ENCODE measurements around the gene F2R.
"Not testable (repeated sequence)": the region's sequence is repeated elsewhere in the genome, so short reads cannot be mapped to it uniquely, and the experiment has no call there.

Gene F2R

GRCh38 chr5:76754668-76755078, 38.7 kb downstream of the F2R start:
- no peaks in the 10 kb centered on the region for H4K20me1 ChIP-seq (ENCODE audit: insufficient read depth, low read length)
- H3K27ac ChIP-seq (ENCODE audit: low read length) = no peak overlapping the region
- H3K9me2 ChIP-seq (replicated peaks; ENCODE audit: insufficient read depth, low read length) = no peaks in the 10 kb centered on the region
- H3K9ac ChIP-seq (ENCODE audit: low read length) = no peak overlapping the region
- TF ChIP-seq CTCF (IDR thresholded peaks at IDR 0.05; ENCODE audit: low read length) = no peak
- no peak for TF ChIP-seq EZH2 (optimal IDR thresholded peaks at IDR 0.05; ENCODE audit: low read depth, low read length)
- TF ChIP-seq EZH2phosphoT487 (IDR thresholded peaks at IDR 0.05; ENCODE audit: low read length) = no peak
- H3K4me3 ChIP-seq (ENCODE audit: low read length) = no peak overlapping the region
- H3K79me2 ChIP-seq (ENCODE audit: low read length) = no peaks in the 10 kb centered on the region
- H3K27me3 ChIP-seq (replicated peaks; ENCODE audit: insufficient read depth, low read length) = no peaks in the 10 kb centered on the region
- H3K36me3 ChIP-seq (replicated peaks; ENCODE audit: insufficient read depth, low read length) = no peaks in the 10 kb centered on the region
- H3K4me1 ChIP-seq (ENCODE audit: low read length) = no peaks in the 10 kb centered on the region
- H3K4me2 ChIP-seq (ENCODE audit: low read depth, low read length) = no peak overlapping the region
- H2AFZ ChIP-seq (ENCODE audit: low read length) = no peak overlapping the region
- no peaks in the 10 kb centered on the region for H3K9me3 ChIP-seq (replicated peaks; ENCODE audit: insufficient read depth, low read length)
- H3F3A ChIP-seq (ENCODE audit: insufficient read depth, low read length) = no peaks in the 10 kb centered on the region
- DNase-seq = no peak

GRCh38 chr5:76755779-76756637, 40.1 kb downstream of the F2R start:
- Histone ChIP-seq H3K27me3 (replicated peaks; ENCODE audit: insufficient read depth, low read length) (no peaks in the 10 kb centered on the region), H3K27ac (ENCODE audit: low read length) (no peak overlapping the region), H2AFZ (ENCODE audit: low read length) (no peak overlapping the region), H3K9me2 (replicated peaks; ENCODE audit: insufficient read depth, low read length) (no peaks in the 10 kb centered on the region), H3K79me2 (ENCODE audit: low read length) (no peaks in the 10 kb centered on the region), H3F3A (ENCODE audit: insufficient read depth, low read length) (no peaks in the 10 kb centered on the region), H3K4me3 (ENCODE audit: low read length) (no peak overlapping the region), H3K4me1 (ENCODE audit: low read length) (no peaks in the 10 kb centered on the region), H3K9ac (ENCODE audit: low read length) (no peak overlapping the region), H3K4me2 (ENCODE audit: low read depth, low read length) (no peak overlapping the region), H4K20me1 (ENCODE audit: insufficient read depth, low read length) (no peaks in the 10 kb centered on the region), H3K36me3 (replicated peaks; ENCODE audit: insufficient read depth, low read length) (no peaks in the 10 kb centered on the region), H3K9me3 (replicated peaks; ENCODE audit: insufficient read depth, low read length) (no peaks in the 10 kb centered on the region)
- DNase-seq = no peak
- TF ChIP-seq EZH2phosphoT487 (IDR thresholded peaks at IDR 0.05; ENCODE audit: low read length) (no peak), CTCF (IDR thresholded peaks at IDR 0.05; ENCODE audit: low read length) (no peak), EZH2 (optimal IDR thresholded peaks at IDR 0.05; ENCODE audit: low read depth, low read length) (no peak)

- no peaks in the 10 kb centered on the region for H3K4me1 ChIP-seq (ENCODE audit: low read length)
- H3K27ac ChIP-seq (ENCODE audit: low read length) = no peak overlapping the region
- no peak for DNase-seq
- no peaks in the 10 kb centered on the region for H3K36me3 ChIP-seq (replicated peaks; ENCODE audit: insufficient read depth, low read length)
- H4K20me1 ChIP-seq (ENCODE audit: insufficient read depth, low read length) = no peaks in the 10 kb centered on the region
- H3K9me3 ChIP-seq (replicated peaks; ENCODE audit: insufficient read depth, low read length) = no peaks in the 10 kb centered on the region
- H3K9me2 ChIP-seq (replicated peaks; ENCODE audit: insufficient read depth, low read length) = no peaks in the 10 kb centered on the region
- no peaks in the 10 kb centered on the region for H3K27me3 ChIP-seq (replicated peaks; ENCODE audit: insufficient read depth, low read length)
- H3K9ac ChIP-seq (ENCODE audit: low read length) = no peak overlapping the region
- H3F3A ChIP-seq (ENCODE audit: insufficient read depth, low read length) = no peaks in the 10 kb centered on the region
- H3K4me2 ChIP-seq (ENCODE audit: low read depth, low read length) = no peak overlapping the region
- H3K79me2 ChIP-seq (ENCODE audit: low read length) = no peaks in the 10 kb centered on the region
- TF ChIP-seq CTCF (IDR thresholded peaks at IDR 0.05; ENCODE audit: low read length) (no peak), EZH2phosphoT487 (IDR thresholded peaks at IDR 0.05; ENCODE audit: low read length) (no peak), EZH2 (optimal IDR thresholded peaks at IDR 0.05; ENCODE audit: low read depth, low read length) (no peak)
- no peak overlapping the region for H2AFZ ChIP-seq (ENCODE audit: low read length)
- no peak overlapping the region for H3K4me3 ChIP-seq (ENCODE audit: low read length)
Observed at GRCh38 chr5:76757049-76757448, 41.1 kb downstream of the F2R start.

GRCh38 chr5:76761118-76761517, 45.2 kb downstream of the F2R start:
- not testable (repeated sequence) for H2AFZ ChIP-seq (ENCODE audit: low read length); H3K9me3 ChIP-seq (replicated peaks; ENCODE audit: insufficient read depth, low read length); H3K9ac ChIP-seq (ENCODE audit: low read length); H3K4me2 ChIP-seq (ENCODE audit: low read depth, low read length); H3F3A ChIP-seq (ENCODE audit: insufficient read depth, low read length); H4K20me1 ChIP-seq (ENCODE audit: insufficient read depth, low read length); H3K4me3 ChIP-seq (ENCODE audit: low read length); H3K36me3 ChIP-seq (replicated peaks; ENCODE audit: insufficient read depth, low read length); DNase-seq; H3K27me3 ChIP-seq (replicated peaks; ENCODE audit: insufficient read depth, low read length); H3K79me2 ChIP-seq (ENCODE audit: low read length); H3K27ac ChIP-seq (ENCODE audit: low read length); H3K4me1 ChIP-seq (ENCODE audit: low read length); H3K9me2 ChIP-seq (replicated peaks; ENCODE audit: insufficient read depth, low read length)

All from MM.1S (cell line).